Measurements from ENCODE around the gene AGAP1. TPM values are rescaled to one million over a fixed set of nuclear protein-coding genes. Genes with fewer than 3 reads are reported as not detected.

The AGAP1 gene
- total and polyA plus RNA-seq, 7 donors, result 4.2 to 21.6 (median 16.6) TPM

DNA sequence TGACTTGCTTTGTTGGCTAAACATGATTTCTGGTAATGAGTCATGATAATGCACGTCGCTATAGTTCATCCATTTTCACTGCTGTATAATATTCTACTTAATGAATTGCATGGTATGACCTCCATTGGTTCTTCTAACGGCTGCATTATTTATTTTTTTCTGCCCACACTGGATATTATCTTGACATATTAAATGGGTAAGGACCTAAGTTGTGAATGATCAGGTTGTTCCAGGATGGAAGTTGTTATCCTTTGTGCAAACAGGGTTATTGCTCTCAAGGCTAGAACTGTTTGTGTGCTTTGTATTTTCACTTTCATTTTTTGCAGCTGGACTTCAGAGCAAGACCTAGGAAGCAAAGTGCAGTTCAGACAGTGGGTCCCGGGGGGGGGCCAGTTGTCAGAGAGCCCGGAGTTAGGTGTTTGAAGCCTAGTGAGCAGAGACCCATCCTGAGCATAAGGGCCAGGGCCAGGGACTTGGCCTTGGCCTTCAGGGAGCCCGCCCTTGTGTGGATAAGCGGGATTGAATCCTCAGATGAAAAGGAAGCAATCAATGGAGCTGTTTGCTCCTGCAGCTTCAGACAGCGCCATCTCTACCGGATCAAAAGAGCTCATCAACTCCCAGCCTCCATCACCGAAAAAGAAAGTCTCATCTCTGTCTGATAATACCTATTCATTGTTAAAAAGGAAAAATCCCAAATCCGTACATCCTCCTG is 48.2 kb downstream of the AGAP1 start:
- H3K9me3 ChIP-seq, result no peaks in the 10 kb centered on the region
- intact Hi-C loops (cut with DNase I), result no loop called here
- DNase-seq (no peak), ATAC-seq (no peak)
- no peak overlapping the region for H3K4me3 ChIP-seq
- no peak overlapping the region for H3K27ac ChIP-seq
- WGBS, 3 donors, result 88 to 90% (median 89%) methylated on average over 11 of the region's 11 CpGs
- H3K4me1 ChIP-seq, result no peaks in the 10 kb centered on the region
- H3K36me3 ChIP-seq (ENCODE audit: insufficient read depth in 1 of 2, low read depth in 1 of 2), result no peaks in the 10 kb centered on the region
- no peak for TF ChIP-seq CTCF (IDR thresholded peaks at IDR 0.05)
- no peaks in the 10 kb centered on the region for H3K27me3 ChIP-seq (ENCODE audit: insufficient read depth in 3 of 3, low read length in 2 of 3)

DNA sequence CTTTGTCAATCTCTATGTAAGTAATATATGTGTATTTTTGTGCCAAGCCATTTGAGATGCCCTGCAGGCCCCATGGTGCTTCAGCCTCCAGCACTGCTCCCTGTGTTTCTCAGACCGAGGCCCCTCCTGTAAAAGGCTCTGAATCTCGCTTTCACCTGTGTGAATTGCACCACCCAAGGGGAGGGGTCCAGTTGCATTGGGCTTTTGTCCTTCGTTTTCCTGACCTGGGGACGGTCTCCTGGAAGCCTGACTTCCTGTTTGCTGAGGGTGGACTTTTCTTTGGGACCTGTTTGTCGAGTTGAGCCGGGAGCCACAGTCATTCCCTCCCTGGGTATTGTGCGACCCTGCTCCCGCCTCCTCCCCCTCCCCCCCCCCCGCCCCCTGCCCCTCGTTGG is 48.9 kb downstream of the AGAP1 start:
- Histone ChIP-seq H3K9me3 (no peaks in the 10 kb centered on the region), H3K36me3 (ENCODE audit: insufficient read depth in 1 of 2, low read depth in 1 of 2) (no peaks in the 10 kb centered on the region), H3K27me3 (ENCODE audit: insufficient read depth in 3 of 3, low read length in 2 of 3) (no peaks in the 10 kb centered on the region), H3K27ac (no peak overlapping the region), H3K4me1 (no peaks in the 10 kb centered on the region), H3K4me3 (no peak overlapping the region)
- no peak for ATAC-seq
- DNase-seq, result no peak
- 64 to 71% (median 64%) methylated on average over 9 to 10 of the region's 10 CpGs for WGBS, 3 donors
- no peak for TF ChIP-seq CTCF (IDR thresholded peaks at IDR 0.05)
- intact Hi-C loops (cut with DNase I), result no loop called here

DNA sequence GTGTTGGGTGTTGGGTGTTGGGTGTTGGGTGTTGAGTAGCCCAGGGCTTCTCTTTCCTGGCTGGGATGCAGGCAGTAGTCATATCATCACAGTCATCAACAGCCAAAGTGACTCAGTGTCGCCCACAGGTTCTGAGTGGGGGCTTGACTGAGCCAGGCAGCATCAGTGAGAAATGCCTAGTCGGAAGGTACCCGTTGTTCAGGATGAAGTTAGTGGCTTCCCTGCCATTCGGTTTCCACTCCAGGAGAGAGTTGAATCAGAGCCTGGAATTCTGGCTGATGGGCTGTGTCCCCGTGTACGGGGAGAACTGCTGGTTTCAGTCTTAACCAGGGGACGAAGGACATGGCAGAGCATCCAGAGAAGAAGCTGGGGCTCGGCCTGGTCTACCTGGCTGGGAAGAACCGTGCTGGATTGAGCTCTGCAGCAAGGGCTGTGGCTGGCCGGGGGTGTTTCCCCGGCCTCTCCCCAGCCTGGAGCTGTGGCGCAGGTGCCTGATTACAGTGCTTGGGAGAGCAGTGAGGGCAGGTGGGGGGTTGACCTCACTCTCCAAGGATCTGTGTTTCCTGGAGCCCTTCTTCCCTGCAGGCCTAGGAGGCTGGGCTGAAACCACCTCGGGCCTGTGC is 49.4 kb downstream of the AGAP1 start:
- no peak for DNase-seq
- no peaks in the 10 kb centered on the region for H3K9me3 ChIP-seq
- no peak overlapping the region for H3K27ac ChIP-seq
- H3K36me3 ChIP-seq (ENCODE audit: insufficient read depth in 1 of 2, low read depth in 1 of 2), result no peaks in the 10 kb centered on the region
- H3K4me3 ChIP-seq, result no peak overlapping the region
- no peak for ATAC-seq
- no peak for TF ChIP-seq CTCF (IDR thresholded peaks at IDR 0.05)
- H3K27me3 ChIP-seq (ENCODE audit: insufficient read depth in 3 of 3, low read length in 2 of 3), result no peaks in the 10 kb centered on the region
- no peaks in the 10 kb centered on the region for H3K4me1 ChIP-seq
- intact Hi-C loops (cut with DNase I), result no loop called here
- WGBS, 3 donors, result 81 to 86% (median 83%) methylated on average over 13 of the region's 13 CpGs

DNA sequence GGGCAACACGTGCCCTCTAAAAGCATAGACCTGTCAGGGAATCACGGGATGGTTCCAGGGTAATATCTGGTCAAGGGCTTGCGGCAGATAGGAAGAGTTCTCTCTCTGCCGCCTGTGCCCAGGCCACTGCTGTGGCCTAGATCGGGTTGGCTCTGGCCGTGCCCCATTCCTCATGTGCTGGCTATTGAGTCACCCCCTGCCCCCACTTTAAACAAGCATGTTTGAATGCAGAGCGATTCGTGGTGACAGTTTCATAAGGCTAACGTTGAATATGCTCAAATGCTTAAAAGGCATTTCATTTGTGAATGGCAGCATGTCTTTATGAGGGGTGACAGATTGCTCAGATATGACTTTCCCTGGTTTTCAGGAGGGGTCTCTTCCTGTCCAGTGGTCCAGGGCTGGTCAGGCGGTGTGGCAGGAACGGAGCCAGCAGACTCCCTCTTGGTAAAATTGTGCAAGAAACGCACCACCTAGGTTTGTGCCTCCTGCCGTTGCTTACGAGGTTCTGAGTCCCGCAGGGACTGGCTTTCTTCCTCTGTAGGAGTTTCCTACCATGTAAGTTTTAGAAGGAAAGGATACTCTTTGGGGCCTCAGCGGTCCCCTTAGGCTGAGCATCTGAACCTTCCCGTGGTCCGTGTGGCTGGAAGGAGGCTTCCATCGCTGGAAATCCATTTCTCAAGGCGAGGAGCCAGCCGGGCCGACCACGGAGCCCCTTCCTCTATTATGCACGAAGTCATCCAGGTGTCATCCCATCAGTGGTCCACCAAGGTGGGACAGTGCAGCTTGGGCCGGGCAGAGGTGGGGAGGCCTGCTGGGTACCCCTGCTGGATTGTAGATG is 50.2 kb downstream of the AGAP1 start:
- H3K36me3 ChIP-seq (ENCODE audit: insufficient read depth in 1 of 2, low read depth in 1 of 2), result no peaks in the 10 kb centered on the region
- ATAC-seq, result no peak
- intact Hi-C loops (cut with DNase I), result no loop called here
- no peak overlapping the region for H3K4me3 ChIP-seq
- H3K27ac ChIP-seq, result no peak overlapping the region
- no peak for TF ChIP-seq CTCF (IDR thresholded peaks at IDR 0.05)
- no peaks in the 10 kb centered on the region for H3K4me1 ChIP-seq
- WGBS, 3 donors, result 93 to 96% (median 94%) methylated on average over 25 of the region's 25 CpGs
- no peak for DNase-seq
- H3K27me3 ChIP-seq (ENCODE audit: insufficient read depth in 3 of 3, low read length in 2 of 3), result no peaks in the 10 kb centered on the region
- no peaks in the 10 kb centered on the region for H3K9me3 ChIP-seq
